GM12878 (cell line): Measurements from ENCODE around the gene FAF1. TPM values are rescaled to one million over a fixed set of nuclear protein-coding genes. Genes with fewer than 3 reads are reported as not detected.

Experiments used
- ATAC-seq: fragments of 200-7000 bp; cut with Tn5 transposase; 3 replicates; pipeline ENCODE4 v1.9.1; 2020; ENCODE audit warnings: mild to moderate bottlenecking, moderate library complexity
- BruUV-seq: library from RNA; stranded (reverse); fragments of 400-500 nt; replicated peaks from 2 replicates; lab custom pipeline; 2021; lab: Mats Ljungman, UMichigan
- CTCF ChIA-PET: fragments of 300-600 bp; sonication (Branson Sonifier 250); formaldehyde crosslinking; extraction: SDS; loops from one replicate; lab custom pipeline; 2021; ENCODE audit warnings: inconsistent platforms; lab: Yijun Ruan, JAX
- POLR2A ChIA-PET: fragments of 350-600 bp; formaldehyde crosslinking; extraction: SDS; loops from one replicate; lab custom pipeline; 2021; ENCODE audit warnings: inconsistent platforms; lab: Charles Lee
- RAD21 ChIA-PET: fragments of 300-600 bp; sonication (Branson Sonifier 250); formaldehyde crosslinking; loops from one replicate; lab custom pipeline; 2023; ENCODE audit warnings: antibody characterized with exemption; ENCODE audit not compliant: unreplicated experiment; lab: Charles Lee
- SMC1A ChIA-PET: fragments of 300-600 bp; sonication (Branson Sonifier 250); formaldehyde crosslinking; loops from one replicate; lab custom pipeline; 2023; ENCODE audit not compliant: unreplicated experiment, uncharacterized antibody; lab: Charles Lee
- DNase-seq: peaks from one replicate; pipeline ENCODE4 v3.0.0-alpha.2; 2011; ENCODE audit warnings: low read depth, low spot score
- FAIRE-seq: peaks from 3 replicates; lab custom pipeline; 2011; peaks lifted over from hg19 to GRCh38; lab: Jason Lieb, UNC
- H2AFZ ChIP-seq: 2 replicates; pipeline ENCODE4 v1.6.0; 2011; ENCODE audit warnings: low read depth, low read length, control low read depth; ENCODE audit not compliant: control insufficient read depth
- H3K27ac ChIP-seq: 2 replicates; pipeline ENCODE4 v1.5.1; 2011; ENCODE audit warnings: control low read depth; ENCODE audit not compliant: control insufficient read depth, insufficient read depth
- H3K27me3 ChIP-seq, 2 experiments: replicated peaks in 1 of 2; 2 replicates each; pipeline versions ENCODE4 v1.6.0 to v1.6.1; 2011; ENCODE audit warnings: low read length in 1 of 2; ENCODE audit not compliant: control insufficient read depth in 2 of 2, insufficient read depth in 2 of 2
- H3K36me3 ChIP-seq, 2 experiments: 2 replicates each; pipeline ENCODE4 v1.5.1; 2011; ENCODE audit warnings: low read length in 1 of 2; ENCODE audit not compliant: control insufficient read depth in 2 of 2, insufficient read depth in 2 of 2
- H3K4me1 ChIP-seq: 2 replicates; pipeline ENCODE4 v1.6.1; 2011; ENCODE audit warnings: mild to moderate bottlenecking, low read length, moderate library complexity, mixed read lengths; ENCODE audit not compliant: control insufficient read depth, insufficient read depth
- H3K4me2 ChIP-seq: 2 replicates; pipeline ENCODE4 v1.6.0; 2011; ENCODE audit warnings: control low read depth; ENCODE audit not compliant: control insufficient read depth, insufficient read depth
- H3K4me3 ChIP-seq: fragments of 200-600 bp; sonication (generic); 2 replicates; pipeline ENCODE4 v1.5.1; 2016
- H3K79me2 ChIP-seq: 2 replicates; pipeline ENCODE4 v1.6.0; 2011; ENCODE audit warnings: low read length; ENCODE audit not compliant: control insufficient read depth, insufficient read depth
- H3K9ac ChIP-seq: 2 replicates; pipeline ENCODE4 v1.8.0; 2011; ENCODE audit warnings: low read length, control low read depth, mixed read lengths; ENCODE audit not compliant: control insufficient read depth, insufficient read depth
- H3K9me3 ChIP-seq: replicated peaks from 3 replicates; pipeline ENCODE4 v1.5.1; 2011; ENCODE audit warnings: mild to moderate bottlenecking, low read length; ENCODE audit not compliant: control insufficient read depth, insufficient read depth
- H4K20me1 ChIP-seq: 2 replicates; pipeline ENCODE4 v1.6.0; 2011; ENCODE audit not compliant: control insufficient read depth, insufficient read depth
- BHLHE40 ChIP-seq, 2 experiments: fragments of 450-650 bp in 1 of 2; IDR thresholded peaks; 2 replicates each; pipeline ENCODE4 v1.6.1; 2011 to 2017; ENCODE audit warnings: low read depth in 2 of 2, borderline replicate concordance in 1 of 2, improper control_type of control experiment in 1 of 2, low read length in 1 of 2, mild to moderate bottlenecking in 1 of 2
- CBX5 ChIP-seq: sonication (generic); IDR thresholded peaks from 2 replicates; pipeline ENCODE4 v1.6.1; 2016; ENCODE audit warnings: low read depth, moderate library complexity, mild to moderate bottlenecking, inconsistent platforms
- FOXM1 ChIP-seq: IDR thresholded peaks from 2 replicates; pipeline ENCODE4 v1.6.1; 2012; ENCODE audit warnings: low read depth, mild to moderate bottlenecking, inconsistent platforms, low read length, moderate library complexity
- HCFC1 ChIP-seq: fragments of 150-350 bp; IDR thresholded peaks from 2 replicates; pipeline ENCODE4 v1.6.1; 2014; ENCODE audit warnings: low read length
- MEF2B ChIP-seq: fragments of 450-650 bp; IDR thresholded peaks from 2 replicates; pipeline ENCODE4 v1.6.1; 2018; ENCODE audit warnings: mild to moderate bottlenecking, moderate library complexity; ENCODE audit not compliant: partially characterized antibody, poor library complexity, severe bottlenecking
- MXI1 ChIP-seq: fragments of 150-350 bp; IDR thresholded peaks from 2 replicates; pipeline ENCODE4 v1.6.1; 2011; ENCODE audit warnings: low read depth, mild to moderate bottlenecking, inconsistent platforms, low read length, improper control_type of control experiment
- NBN ChIP-seq: fragments of 450-650 bp; IDR thresholded peaks from 2 replicates; pipeline ENCODE4 v1.6.1; 2016
- NR2F1 ChIP-seq: fragments of 450-650 bp; conservative IDR thresholded peaks from 2 replicates; pipeline ENCODE4 v1.6.1; 2017; ENCODE audit warnings: mild to moderate bottlenecking
- RAD21 ChIP-seq: IDR thresholded peaks from 2 replicates; pipeline ENCODE4 v1.6.1; 2011; ENCODE audit warnings: mild to moderate bottlenecking, low read depth, low read length, moderate library complexity; ENCODE audit not compliant: insufficient read depth
- SMC3 ChIP-seq: IDR thresholded peaks from 2 replicates; pipeline ENCODE4 v1.6.1; 2011; ENCODE audit warnings: low read length, improper control_type of control experiment, borderline replicate concordance
- SREBF1 ChIP-seq: IDR thresholded peaks from 2 replicates; pipeline ENCODE4 v1.6.1; 2012; ENCODE audit warnings: mild to moderate bottlenecking, low read length
- WRNIP1 ChIP-seq: IDR thresholded peaks from 2 replicates; pipeline ENCODE4 v1.6.1; 2011; ENCODE audit warnings: low read depth, low read length, improper control_type of control experiment, borderline replicate concordance
- YY1 ChIP-seq: IDR thresholded peaks from 2 replicates; pipeline ENCODE4 v1.6.1; 2011; ENCODE audit warnings: low read depth, mild to moderate bottlenecking, low read length
- WGBS: methylation state at CpG from one replicate; pipeline ENCODE4 v1.1.6; 2016; ENCODE audit warnings: low lambda C conversion rate; ENCODE audit not compliant: insufficient replicate concordance, insufficient coverage; ENCODE audit errors: missing lambda C conversion rate; 5-methylcytosine and 5-hydroxymethylcytosine counted together
- in situ Hi-C: fragments of 300-500 bp; cut with MboI; formaldehyde crosslinking; loops from 9 replicates; pipeline ENCODE4 v1.14.3; 2018; ENCODE audit warnings: mixed read lengths
- intact Hi-C: fragments of 100-400 bp; cut with micrococcal nuclease; formaldehyde crosslinking; loops from one replicate; pipeline ENCODE4 v1.14.2; 2022; ENCODE audit not compliant: unreplicated experiment
- polyA plus RNA-seq, 11 experiments: library from polyadenylated mRNA; depleted of rRNA in 4 of 11; unstranded in 6 of 11; stranded (reverse) in 5 of 11; fragments of >200 nt; fragmentation: Nextera tagmentation in 4 of 11; fragmentation: Illumina TruSeq in 1 of 11; extraction: Ambion mirVana in 4 of 11; extraction: Trizol in 1 of 11; gene quantifications; 1 replicate in 1 of 11; 2 replicates in 10 of 11; pipeline versions ENCODE4 v1.2.1 to v1.2.3, GENCODE V29; 2011 to 2016; ENCODE audit warnings: inconsistent platforms in 2 of 11, missing spikeins in 2 of 11, low read depth in 1 of 11
- total RNA-seq, 4 experiments: library from RNA; depleted of rRNA in 3 of 4; stranded (reverse); fragments of >200 nt in 3 of 4; fragmentation: Illumina TruSeq in 1 of 4; extraction: Trizol in 1 of 4; gene quantifications; 2 replicates each; pipeline versions ENCODE4 v1.2.1 to v1.2.3, GENCODE V29; 2013 to 2021
- TF ChIP-seq, protein P1 (sequence below): fragments of 450-650 bp; IDR thresholded peaks from 2 replicates; pipeline ENCODE4 v1.6.1; 2017; ENCODE audit warnings: antibody characterized with exemption, mild to moderate bottlenecking, moderate library complexity
- TF ChIP-seq, protein P2 (sequence below): fragments of 450-650 bp; IDR thresholded peaks from 2 replicates; pipeline ENCODE4 v1.6.1; 2016; ENCODE audit warnings: mild to moderate bottlenecking, moderate library complexity, borderline replicate concordance

FAF1 gene
- total and polyA plus RNA-seq, 10 of the 15 experiments (the other 5 are each of a cell fraction or from before 2014, with no cell fraction given) = 8.6 to 54.5 (median 23.7) TPM

DNA sequence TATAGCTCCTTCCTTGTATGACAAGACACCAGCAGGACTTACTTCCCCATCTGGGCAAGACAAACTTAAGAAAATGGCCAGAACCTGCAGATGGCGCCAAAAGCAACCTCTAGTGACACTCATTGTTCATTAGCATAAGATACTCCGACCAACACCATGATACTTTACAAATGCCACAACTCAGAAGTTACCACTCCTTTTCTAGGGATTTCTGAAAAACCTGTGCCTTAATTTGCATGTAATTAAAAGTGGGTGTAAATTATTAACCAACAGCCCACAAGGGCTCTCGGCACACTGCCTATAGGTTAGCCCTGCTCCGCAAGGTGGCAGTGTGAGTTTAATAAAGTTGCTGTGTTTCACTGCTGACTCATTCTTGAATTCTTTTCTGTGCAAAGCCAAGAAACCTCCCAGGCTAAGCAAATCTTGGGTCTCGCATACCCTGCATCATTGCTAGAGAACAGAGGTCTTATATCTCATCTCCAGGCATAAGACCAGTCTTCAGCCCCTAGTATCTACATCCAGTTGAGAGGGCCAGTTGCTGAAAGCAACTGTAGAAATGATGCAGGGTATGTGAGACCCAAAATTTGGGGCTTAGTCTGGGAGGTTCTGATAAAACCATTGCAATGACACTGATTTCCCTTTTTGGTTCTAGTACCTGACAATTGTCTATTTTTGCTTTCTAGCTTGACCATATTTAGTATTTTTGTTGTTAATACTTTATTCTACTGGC, 86.4 kb downstream of the FAF1 start:
- Histone ChIP-seq H3K4me2 (peak overlapping the region; percentile 70), H3K27me3 (no peaks in the 10 kb centered on the region), H3K9me3 (no peaks in the 10 kb centered on the region), H3K27ac (peak overlapping the region; percentile 29; the same call in 1 of the 2 replicates), H3K9ac (no peak overlapping the region), H3K79me2 (peaks cover 14% of the 10 kb centered on the region), H3K4me1 (peaks cover 9% of the 10 kb centered on the region), H4K20me1 (no peaks in the 10 kb centered on the region), H3K4me3 (no peak overlapping the region), H3K36me3 (no peaks in the 10 kb centered on the region), H2AFZ (peak overlapping the region; percentile 66)
- RAD21 ChIA-PET = interaction anchor here (0.6 to 2.1 kb wide), 11 partner anchors 23 to 423 kb away, joined by 3 to 53 read pairs (median 4); no protein-coding TSS in a partner anchor
- BruUV-seq = no TSS peak
- in situ Hi-C loops = loop anchor here (5.0 kb wide), 1 partner anchor 319 kb away; no protein-coding TSS in a partner anchor
- DNase-seq = peak; percentile 76
- CTCF ChIA-PET = interaction anchor here (0.6 to 9.6 kb wide), 47 partner anchors 8 to 650 kb away, joined by 3 to 220 read pairs (median 4); partner anchors contain the start of genes CDKN2C and FAF1
- POLR2A ChIA-PET = no interaction called here
- SMC1A ChIA-PET = interaction anchor here (0.6 to 5.2 kb wide), 15 partner anchors 16 to 432 kb away, joined by 3 to 52 read pairs (median 4); no protein-coding TSS in a partner anchor
- FAIRE-seq = peak; percentile 69
- intact Hi-C loops = loop anchor here (1.0 to 10.0 kb wide), 5 partner anchors 95 to 421 kb away; no protein-coding TSS in a partner anchor
- ATAC-seq = peak; percentile 99
- WGBS = 2% methylated on average over 5 of the region's 5 CpGs
- TF ChIP-seq WRNIP1 (no peak), CBX5 (peak; percentile 92; the same call in 1 of the 2 replicates), FOXM1 (peak; percentile 64; the same call in 1 of the 2 replicates), RAD21 (peak; percentile 73), NBN (0 out of 2 replicates have a peak, but pooled peaks have one; percentile 36), HCFC1 (no peak), SMC3 (peak; percentile 64), MEF2B (no peak), NR2F1 (0 out of 2 replicates have a peak, but pooled peaks have one; percentile 11), YY1 (peak; percentile 72), SREBF1 (peak; percentile 24; the same call in 1 of the 2 replicates), BHLHE40 (IDR thresholded peaks at IDR 0.05; ENCODE audit: borderline replicate concordance in 1 of 2, low read depth in 2 of 2, low read length in 1 of 2) (no peak), MXI1 (peak; percentile 17; the same call in 1 of the 2 replicates)
- TF ChIP-seq, protein P1, sequence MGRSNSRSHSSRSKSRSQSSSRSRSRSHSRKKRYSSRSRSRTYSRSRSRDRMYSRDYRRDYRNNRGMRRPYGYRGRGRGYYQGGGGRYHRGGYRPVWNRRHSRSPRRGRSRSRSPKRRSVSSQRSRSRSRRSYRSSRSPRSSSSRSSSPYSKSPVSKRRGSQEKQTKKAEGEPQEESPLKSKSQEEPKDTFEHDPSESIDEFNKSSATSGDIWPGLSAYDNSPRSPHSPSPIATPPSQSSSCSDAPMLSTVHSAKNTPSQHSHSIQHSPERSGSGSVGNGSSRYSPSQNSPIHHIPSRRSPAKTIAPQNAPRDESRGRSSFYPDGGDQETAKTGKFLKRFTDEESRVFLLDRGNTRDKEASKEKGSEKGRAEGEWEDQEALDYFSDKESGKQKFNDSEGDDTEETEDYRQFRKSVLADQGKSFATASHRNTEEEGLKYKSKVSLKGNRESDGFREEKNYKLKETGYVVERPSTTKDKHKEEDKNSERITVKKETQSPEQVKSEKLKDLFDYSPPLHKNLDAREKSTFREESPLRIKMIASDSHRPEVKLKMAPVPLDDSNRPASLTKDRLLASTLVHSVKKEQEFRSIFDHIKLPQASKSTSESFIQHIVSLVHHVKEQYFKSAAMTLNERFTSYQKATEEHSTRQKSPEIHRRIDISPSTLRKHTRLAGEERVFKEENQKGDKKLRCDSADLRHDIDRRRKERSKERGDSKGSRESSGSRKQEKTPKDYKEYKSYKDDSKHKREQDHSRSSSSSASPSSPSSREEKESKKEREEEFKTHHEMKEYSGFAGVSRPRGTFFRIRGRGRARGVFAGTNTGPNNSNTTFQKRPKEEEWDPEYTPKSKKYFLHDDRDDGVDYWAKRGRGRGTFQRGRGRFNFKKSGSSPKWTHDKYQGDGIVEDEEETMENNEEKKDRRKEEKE = no peak
- TF ChIP-seq, protein P2, sequence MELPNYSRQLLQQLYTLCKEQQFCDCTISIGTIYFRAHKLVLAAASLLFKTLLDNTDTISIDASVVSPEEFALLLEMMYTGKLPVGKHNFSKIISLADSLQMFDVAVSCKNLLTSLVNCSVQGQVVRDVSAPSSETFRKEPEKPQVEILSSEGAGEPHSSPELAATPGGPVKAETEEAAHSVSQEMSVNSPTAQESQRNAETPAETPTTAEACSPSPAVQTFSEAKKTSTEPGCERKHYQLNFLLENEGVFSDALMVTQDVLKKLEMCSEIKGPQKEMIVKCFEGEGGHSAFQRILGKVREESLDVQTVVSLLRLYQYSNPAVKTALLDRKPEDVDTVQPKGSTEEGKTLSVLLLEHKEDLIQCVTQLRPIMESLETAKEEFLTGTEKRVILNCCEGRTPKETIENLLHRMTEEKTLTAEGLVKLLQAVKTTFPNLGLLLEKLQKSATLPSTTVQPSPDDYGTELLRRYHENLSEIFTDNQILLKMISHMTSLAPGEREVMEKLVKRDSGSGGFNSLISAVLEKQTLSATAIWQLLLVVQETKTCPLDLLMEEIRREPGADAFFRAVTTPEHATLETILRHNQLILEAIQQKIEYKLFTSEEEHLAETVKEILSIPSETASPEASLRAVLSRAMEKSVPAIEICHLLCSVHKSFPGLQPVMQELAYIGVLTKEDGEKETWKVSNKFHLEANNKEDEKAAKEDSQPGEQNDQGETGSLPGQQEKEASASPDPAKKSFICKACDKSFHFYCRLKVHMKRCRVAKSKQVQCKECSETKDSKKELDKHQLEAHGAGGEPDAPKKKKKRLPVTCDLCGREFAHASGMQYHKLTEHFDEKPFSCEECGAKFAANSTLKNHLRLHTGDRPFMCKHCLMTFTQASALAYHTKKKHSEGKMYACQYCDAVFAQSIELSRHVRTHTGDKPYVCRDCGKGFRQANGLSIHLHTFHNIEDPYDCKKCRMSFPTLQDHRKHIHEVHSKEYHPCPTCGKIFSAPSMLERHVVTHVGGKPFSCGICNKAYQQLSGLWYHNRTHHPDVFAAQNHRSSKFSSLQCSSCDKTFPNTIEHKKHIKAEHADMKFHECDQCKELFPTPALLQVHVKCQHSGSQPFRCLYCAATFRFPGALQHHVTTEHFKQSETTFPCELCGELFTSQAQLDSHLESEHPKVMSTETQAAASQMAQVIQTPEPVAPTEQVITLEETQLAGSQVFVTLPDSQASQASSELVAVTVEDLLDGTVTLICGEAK = peak; percentile 90
